ENCODE results near the gene ARHGAP26.

ARHGAP26 gene

GRCh38 chr5:142905348-142905747, 135.2 kb downstream of the ARHGAP26 start:
- TF ChIP-seq TAF1 (IDR thresholded peaks at IDR 0.05; ENCODE audit: borderline replicate concordance, insufficient read depth, low read length) (no peak), POLR2AphosphoS5 (IDR thresholded peaks at IDR 0.05; ENCODE audit: low read depth, low read length) (no peak), REST (IDR thresholded peaks at IDR 0.05; ENCODE audit: insufficient read depth in 1 of 2, low read depth in 2 of 2, low read length in 2 of 2) (no peak), FOXP2 (optimal IDR thresholded peaks at IDR 0.05; ENCODE audit: borderline replicate concordance, extremely low read depth, extremely low read length, insufficient read depth) (no peak), SIN3A (IDR thresholded peaks at IDR 0.05; ENCODE audit: borderline replicate concordance, insufficient read depth, low read length) (no peak)

- TF ChIP-seq REST (IDR thresholded peaks at IDR 0.05; ENCODE audit: insufficient read depth in 1 of 2, low read depth in 2 of 2, low read length in 2 of 2): no peak
- no peak for TF ChIP-seq POLR2AphosphoS5 (IDR thresholded peaks at IDR 0.05; ENCODE audit: low read depth, low read length)
- no peak for TF ChIP-seq TAF1 (IDR thresholded peaks at IDR 0.05; ENCODE audit: borderline replicate concordance, insufficient read depth, low read length)
- no peak for TF ChIP-seq FOXP2 (optimal IDR thresholded peaks at IDR 0.05; ENCODE audit: borderline replicate concordance, extremely low read depth, extremely low read length, insufficient read depth)
- no peak for TF ChIP-seq SIN3A (IDR thresholded peaks at IDR 0.05; ENCODE audit: borderline replicate concordance, insufficient read depth, low read length)
Measured at GRCh38 chr5:142906863-142907671, 136.9 kb downstream of the ARHGAP26 start.

GRCh38 chr5:142908659-142909058, 138.5 kb downstream of the ARHGAP26 start:
- TF ChIP-seq SIN3A (IDR thresholded peaks at IDR 0.05; ENCODE audit: borderline replicate concordance, insufficient read depth, low read length) (no peak), FOXP2 (optimal IDR thresholded peaks at IDR 0.05; ENCODE audit: borderline replicate concordance, extremely low read depth, extremely low read length, insufficient read depth) (no peak), REST (IDR thresholded peaks at IDR 0.05; ENCODE audit: insufficient read depth in 1 of 2, low read depth in 2 of 2, low read length in 2 of 2) (no peak), POLR2AphosphoS5 (IDR thresholded peaks at IDR 0.05; ENCODE audit: low read depth, low read length) (no peak), TAF1 (IDR thresholded peaks at IDR 0.05; ENCODE audit: borderline replicate concordance, insufficient read depth, low read length) (no peak)

DNA sequence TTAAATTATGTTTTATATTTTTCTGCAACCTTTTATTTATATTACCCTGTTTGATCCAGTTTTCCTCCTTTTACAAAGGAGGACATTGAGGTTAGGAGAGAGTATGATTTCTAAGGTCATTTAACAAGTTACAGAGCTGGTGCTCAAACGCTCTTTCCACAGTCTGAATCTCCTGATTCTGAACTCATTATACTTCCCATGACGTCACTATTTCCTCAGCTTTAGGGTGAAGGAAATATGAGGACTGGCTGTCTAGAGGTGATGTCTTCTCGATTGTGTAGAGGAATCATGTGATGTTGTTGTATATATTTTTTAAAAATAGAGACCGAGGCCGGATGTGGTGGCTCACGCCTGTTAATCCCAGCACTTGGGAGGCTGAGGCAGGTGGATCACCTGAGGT, 140.0 kb downstream of the ARHGAP26 start:
- TF ChIP-seq TAF1 (IDR thresholded peaks at IDR 0.05; ENCODE audit: borderline replicate concordance, insufficient read depth, low read length) (no peak), SIN3A (IDR thresholded peaks at IDR 0.05; ENCODE audit: borderline replicate concordance, insufficient read depth, low read length) (no peak), POLR2AphosphoS5 (IDR thresholded peaks at IDR 0.05; ENCODE audit: low read depth, low read length) (no peak)

DNA sequence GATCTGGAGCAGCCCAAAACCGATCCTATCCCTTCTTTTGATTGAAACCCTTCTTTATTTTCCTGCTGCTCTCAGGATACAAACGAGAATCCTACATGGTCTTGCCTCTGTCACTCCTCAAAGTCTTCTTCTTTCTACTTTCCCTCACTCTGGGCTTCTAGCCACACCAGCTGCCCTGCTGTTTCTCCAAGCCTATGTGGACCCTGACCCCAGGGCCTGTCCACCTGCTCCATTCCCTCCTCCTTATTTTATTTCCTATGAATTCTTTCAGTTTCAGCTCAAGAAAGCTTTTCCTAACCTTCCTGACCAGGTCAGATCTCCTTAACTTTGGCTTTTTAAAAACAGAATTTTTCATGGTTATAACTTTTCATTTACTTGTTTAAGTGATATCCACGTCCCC, 141.0 kb downstream of the ARHGAP26 start:
- TF ChIP-seq POLR2AphosphoS5 (IDR thresholded peaks at IDR 0.05; ENCODE audit: low read depth, low read length) (no peak), REST (IDR thresholded peaks at IDR 0.05; ENCODE audit: insufficient read depth in 1 of 2, low read depth in 2 of 2, low read length in 2 of 2) (no peak), FOXP2 (optimal IDR thresholded peaks at IDR 0.05; ENCODE audit: borderline replicate concordance, extremely low read depth, extremely low read length, insufficient read depth) (no peak), SIN3A (IDR thresholded peaks at IDR 0.05; ENCODE audit: borderline replicate concordance, insufficient read depth, low read length) (no peak), TAF1 (IDR thresholded peaks at IDR 0.05; ENCODE audit: borderline replicate concordance, insufficient read depth, low read length) (no peak)

Measured in PFSK-1 (cell line).